ENCODE data around the gene RRP15. TPM values are rescaled to one million over a fixed set of nuclear protein-coding genes. Genes with fewer than 3 reads are reported as not detected.

RRP15 gene
- total RNA-seq, 1 donor from 2014 or later, result 1.9 TPM

DNA sequence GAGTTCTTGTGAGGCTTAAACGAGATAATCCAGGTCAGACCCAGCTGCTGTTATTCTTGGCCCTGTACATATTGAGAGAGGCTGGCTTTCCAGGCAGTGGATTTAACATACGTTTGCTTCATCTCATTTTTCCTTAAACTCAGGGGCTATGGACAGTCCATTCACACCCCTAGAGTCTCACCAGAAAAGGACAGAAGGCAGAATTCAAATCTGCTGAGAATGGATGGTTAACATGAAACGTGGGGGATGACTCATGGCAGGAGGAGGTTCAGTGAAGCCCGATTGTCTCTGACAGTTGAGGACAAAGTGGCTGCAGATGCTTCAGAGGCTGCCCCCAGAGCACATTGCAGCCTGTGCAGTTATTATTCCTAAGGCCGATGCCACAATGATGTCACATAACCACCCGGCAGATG lies 99.5 kb downstream of the RRP15 start:
- no peaks in the 10 kb centered on the region for H3K36me3 ChIP-seq
- DNase-seq (ENCODE audit: low spot score in 2 of 2), result no peak

More for the DNA sequence above, 99.5 kb downstream of the RRP15 start:
- H3K27ac ChIP-seq, result no peak overlapping the region
- intact Hi-C loops (cut with DNase I), result no loop called here
- H3K9me3 ChIP-seq, result no peaks in the 10 kb centered on the region
- no peak overlapping the region for H3K4me3 ChIP-seq
- no peaks in the 10 kb centered on the region for H3K27me3 ChIP-seq
- peaks cover 0 to 12% of the 10 kb centered on the region in 2 donors for H3K4me1 ChIP-seq
- TF ChIP-seq CTCF (IDR thresholded peaks at IDR 0.05), result no peak

Other genes with a start within 250 kb of the RRP15 start
- 9.9 TPM for gene TGFB2, start 60.0 kb downstream of the RRP15 start, total RNA-seq